ENCODE measurements around the gene STIMATE. TPM values are rescaled to one million over a fixed set of nuclear protein-coding genes. Genes with fewer than 3 reads are reported as not detected.

Gene STIMATE
- total RNA-seq, 1 donor from 2014 or later, result 10.2 TPM

DNA sequence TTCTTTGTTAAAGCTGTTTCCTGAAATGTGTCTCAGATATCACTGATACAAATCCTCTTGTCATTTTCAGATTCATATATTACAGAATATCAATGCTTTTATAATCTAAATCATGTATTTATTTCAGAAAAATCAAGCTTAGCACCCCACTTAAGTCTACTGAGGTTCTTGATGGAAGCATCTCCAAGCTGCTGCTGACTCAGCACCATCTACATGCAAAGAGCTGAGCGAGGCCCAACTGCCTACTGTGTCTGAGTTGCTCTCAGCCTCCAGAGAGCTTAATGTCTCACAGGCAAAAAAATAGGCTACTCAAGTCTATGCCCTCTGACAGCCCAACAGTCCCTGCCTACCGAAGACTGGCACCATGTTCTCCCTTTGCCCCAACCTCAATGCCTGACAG lies 29.2 kb upstream of the STIMATE start:
- Mint-ChIP-seq H3K27me3 (ENCODE audit: insufficient read depth, low read depth) (no peaks in the 10 kb centered on the region), H3K27ac (no peak overlapping the region), H3K9me3 (no peaks in the 10 kb centered on the region), H3K4me3 (no peak overlapping the region), H3K4me1 (no peaks in the 10 kb centered on the region), H3K36me3 (peaks cover 6% of the 10 kb centered on the region)
- Histone ChIP-seq H3K36me3 (no peaks in the 10 kb centered on the region), H3K27me3 (no peaks in the 10 kb centered on the region), H3K9me3 (ENCODE audit: low read depth) (no peaks in the 10 kb centered on the region), H2AFZ (replicated peaks) (no peak overlapping the region), H3K4me1 (no peaks in the 10 kb centered on the region), H3K4me2 (no peak overlapping the region), H3K27ac (no peak overlapping the region), H3F3A (ENCODE audit: low read depth) (no peaks in the 10 kb centered on the region), H3K9ac (no peak overlapping the region), H3K79me2 (ENCODE audit: low read depth) (no peaks in the 10 kb centered on the region), H3K4me3 (no peak overlapping the region), H4K20me1 (ENCODE audit: low read depth) (no peaks in the 10 kb centered on the region)
- DNase-seq (ENCODE audit: low spot score), result no peak
- TF ChIP-seq, protein P1, sequence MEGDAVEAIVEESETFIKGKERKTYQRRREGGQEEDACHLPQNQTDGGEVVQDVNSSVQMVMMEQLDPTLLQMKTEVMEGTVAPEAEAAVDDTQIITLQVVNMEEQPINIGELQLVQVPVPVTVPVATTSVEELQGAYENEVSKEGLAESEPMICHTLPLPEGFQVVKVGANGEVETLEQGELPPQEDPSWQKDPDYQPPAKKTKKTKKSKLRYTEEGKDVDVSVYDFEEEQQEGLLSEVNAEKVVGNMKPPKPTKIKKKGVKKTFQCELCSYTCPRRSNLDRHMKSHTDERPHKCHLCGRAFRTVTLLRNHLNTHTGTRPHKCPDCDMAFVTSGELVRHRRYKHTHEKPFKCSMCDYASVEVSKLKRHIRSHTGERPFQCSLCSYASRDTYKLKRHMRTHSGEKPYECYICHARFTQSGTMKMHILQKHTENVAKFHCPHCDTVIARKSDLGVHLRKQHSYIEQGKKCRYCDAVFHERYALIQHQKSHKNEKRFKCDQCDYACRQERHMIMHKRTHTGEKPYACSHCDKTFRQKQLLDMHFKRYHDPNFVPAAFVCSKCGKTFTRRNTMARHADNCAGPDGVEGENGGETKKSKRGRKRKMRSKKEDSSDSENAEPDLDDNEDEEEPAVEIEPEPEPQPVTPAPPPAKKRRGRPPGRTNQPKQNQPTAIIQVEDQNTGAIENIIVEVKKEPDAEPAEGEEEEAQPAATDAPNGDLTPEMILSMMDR (IDR thresholded peaks at IDR 0.05), result no peak
- no peak for TF ChIP-seq EZH2phosphoT487 (IDR thresholded peaks at IDR 0.05)
- no peak for TF ChIP-seq EZH2 (IDR thresholded peaks at IDR 0.05)

DNA sequence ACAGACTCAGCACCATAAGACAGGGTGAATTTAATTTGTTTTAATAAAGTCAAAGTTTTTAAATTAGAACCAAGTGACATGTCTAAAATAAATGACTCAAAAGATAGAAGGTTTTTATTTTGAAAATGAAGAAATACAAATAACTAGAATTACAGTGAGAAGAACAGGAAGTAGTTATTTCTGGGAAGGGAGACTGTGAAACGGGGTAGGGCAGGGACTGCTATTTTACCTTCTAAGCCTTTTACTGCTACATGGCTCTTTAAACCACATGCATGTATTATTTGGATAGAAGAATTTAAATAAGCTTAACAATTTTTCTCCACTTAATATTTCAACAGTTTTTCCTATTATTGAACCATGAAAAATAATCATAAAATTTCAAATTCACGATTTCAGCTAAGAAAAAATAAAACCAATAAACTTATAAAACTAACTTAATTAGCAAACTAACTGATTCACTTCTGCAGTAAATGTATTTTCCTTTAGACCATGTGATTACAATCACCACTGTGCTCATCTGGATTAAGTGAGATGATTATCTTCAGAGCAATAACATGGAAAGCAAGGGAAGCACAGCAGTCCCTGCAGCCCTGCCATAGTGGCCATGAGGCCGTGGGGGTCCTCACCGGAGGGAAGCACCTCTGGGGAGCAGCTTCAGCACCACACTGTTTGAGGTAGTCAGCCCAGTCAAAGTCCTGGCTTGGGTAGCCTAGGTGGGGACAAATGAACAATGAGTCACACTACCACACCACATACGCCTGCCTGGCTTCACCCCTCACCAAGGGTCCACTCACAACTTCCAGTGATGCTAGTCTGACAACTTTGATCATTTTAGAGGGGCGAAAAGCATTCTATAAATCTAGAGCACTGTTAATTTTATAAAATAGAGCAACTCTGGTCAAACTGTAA lies 28.3 kb upstream of the STIMATE start:
- no peaks in the 10 kb centered on the region for H3K4me1 Mint-ChIP-seq
- no peak overlapping the region for H3K4me3 ChIP-seq
- H3K27ac ChIP-seq, result no peak overlapping the region
- no peaks in the 10 kb centered on the region for H3K27me3 ChIP-seq
- peaks cover 6% of the 10 kb centered on the region for H3K36me3 Mint-ChIP-seq
- H3K79me2 ChIP-seq (ENCODE audit: low read depth), result no peaks in the 10 kb centered on the region
- H3K9ac ChIP-seq, result no peak overlapping the region
- H3K27ac Mint-ChIP-seq, result no peak overlapping the region
- H3K4me1 ChIP-seq, result no peaks in the 10 kb centered on the region
- TF ChIP-seq, protein P1 (IDR thresholded peaks at IDR 0.05), result no peak
- no peak for TF ChIP-seq EZH2phosphoT487 (IDR thresholded peaks at IDR 0.05)
- no peak for TF ChIP-seq EZH2 (IDR thresholded peaks at IDR 0.05)
- no peak overlapping the region for H2AFZ ChIP-seq (replicated peaks)
- H3K4me3 Mint-ChIP-seq, result no peak overlapping the region
- H3K9me3 ChIP-seq (ENCODE audit: low read depth), result no peaks in the 10 kb centered on the region
- H3F3A ChIP-seq (ENCODE audit: low read depth), result no peaks in the 10 kb centered on the region
- no peak overlapping the region for H3K4me2 ChIP-seq
- H3K9me3 Mint-ChIP-seq, result no peaks in the 10 kb centered on the region
- no peaks in the 10 kb centered on the region for H4K20me1 ChIP-seq (ENCODE audit: low read depth)
- no peaks in the 10 kb centered on the region for H3K27me3 Mint-ChIP-seq (ENCODE audit: insufficient read depth, low read depth)
- no peaks in the 10 kb centered on the region for H3K36me3 ChIP-seq
- DNase-seq (ENCODE audit: low spot score), result no peak

DNA sequence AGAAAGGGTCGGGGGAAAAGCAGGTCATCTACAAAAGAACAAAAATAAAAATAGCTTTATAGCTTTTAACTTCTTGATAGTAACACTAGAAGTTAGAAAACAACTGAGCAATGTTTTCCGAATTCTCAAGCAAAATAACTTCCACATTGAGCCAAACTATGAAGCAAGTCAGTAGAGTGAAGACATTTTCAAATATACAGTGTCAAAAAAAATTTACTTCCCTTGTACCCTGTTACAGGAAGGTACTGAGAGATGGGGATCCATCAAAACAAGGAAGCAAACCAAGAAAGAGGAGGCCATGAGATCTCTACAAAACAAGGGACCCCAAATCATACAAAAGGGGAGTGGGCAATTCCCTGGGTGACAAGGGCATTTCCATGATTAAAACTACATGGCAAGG lies 26.6 kb upstream of the STIMATE start:
- Mint-ChIP-seq H3K36me3 (peaks cover 16% of the 10 kb centered on the region), H3K27ac (no peak overlapping the region), H3K27me3 (ENCODE audit: insufficient read depth, low read depth) (no peaks in the 10 kb centered on the region), H3K4me1 (no peaks in the 10 kb centered on the region), H3K9me3 (no peaks in the 10 kb centered on the region), H3K4me3 (no peak overlapping the region)
- Histone ChIP-seq H3K27me3 (no peaks in the 10 kb centered on the region), H3K4me3 (no peak overlapping the region), H3K4me2 (no peak overlapping the region), H4K20me1 (ENCODE audit: low read depth) (no peaks in the 10 kb centered on the region), H3K36me3 (no peaks in the 10 kb centered on the region), H3F3A (ENCODE audit: low read depth) (no peaks in the 10 kb centered on the region), H3K9ac (no peak overlapping the region), H3K4me1 (no peaks in the 10 kb centered on the region), H3K9me3 (ENCODE audit: low read depth) (no peaks in the 10 kb centered on the region), H3K79me2 (ENCODE audit: low read depth) (no peaks in the 10 kb centered on the region), H2AFZ (replicated peaks) (no peak overlapping the region), H3K27ac (no peak overlapping the region)
- TF ChIP-seq EZH2 (IDR thresholded peaks at IDR 0.05) (no peak), EZH2phosphoT487 (IDR thresholded peaks at IDR 0.05) (no peak)
- TF ChIP-seq, protein P1 (IDR thresholded peaks at IDR 0.05), result no peak
- DNase-seq (ENCODE audit: low spot score), result no peak

Data from neural progenitor cell (in vitro differentiated cells).